Mesenchymal stem cell (in vitro differentiated cells and primary cell): ENCODE data around the gene SUCO.

Experiments used
- DNase-seq: peaks from one replicate; pipeline ENCODE4 v3.0.0-alpha.2; 2013
- H2AFZ ChIP-seq: one replicate; pipeline ENCODE4 v1.6.1; 2013; ENCODE audit warnings: low read depth, mild to moderate bottlenecking, control low read depth, inconsistent platforms, low read length, moderate library complexity
- H2AK5ac ChIP-seq: 2 replicates; pipeline ENCODE4 v1.6.1; 2013; ENCODE audit warnings: low read length, moderate library complexity, mild to moderate bottlenecking, inconsistent platforms; ENCODE audit not compliant: severe bottlenecking
- H2BK120ac ChIP-seq: one replicate; pipeline ENCODE4 v1.6.1; 2013; ENCODE audit warnings: low read depth, mild to moderate bottlenecking, inconsistent platforms, low read length, moderate library complexity
- H2BK12ac ChIP-seq, 2 experiments: one replicate each; pipeline ENCODE4 v1.6.1; 2013; ENCODE audit warnings: inconsistent platforms in 2 of 2, low read length in 2 of 2, mild to moderate bottlenecking in 2 of 2, moderate library complexity in 2 of 2, control low read depth in 1 of 2
- H2BK15ac ChIP-seq: one replicate; pipeline ENCODE4 v1.6.1; 2013; ENCODE audit warnings: mild to moderate bottlenecking, low read depth, inconsistent platforms; ENCODE audit not compliant: poor library complexity, severe bottlenecking
- H2BK5ac ChIP-seq: 2 replicates; pipeline ENCODE4 v1.6.1; 2013; ENCODE audit warnings: low read depth, mild to moderate bottlenecking, low read length, control low read depth, inconsistent platforms; ENCODE audit not compliant: poor library complexity, severe bottlenecking
- H3K14ac ChIP-seq, 2 experiments: one replicate each; pipeline ENCODE4 v1.6.1; 2013; ENCODE audit warnings: inconsistent platforms in 2 of 2, low read length in 2 of 2, control low read depth in 1 of 2, mild to moderate bottlenecking in 1 of 2, moderate library complexity in 1 of 2
- H3K18ac ChIP-seq, 2 experiments: one replicate each; pipeline ENCODE4 v1.6.1; 2013; ENCODE audit warnings: inconsistent platforms in 2 of 2, low read length in 2 of 2, control low read depth in 1 of 2, low read depth in 1 of 2, mild to moderate bottlenecking in 1 of 2
- H3K23ac ChIP-seq, 2 experiments: one replicate each; pipeline ENCODE4 v1.6.1; 2013; ENCODE audit warnings: inconsistent platforms in 2 of 2, low read length in 2 of 2, mild to moderate bottlenecking in 2 of 2, moderate library complexity in 2 of 2, control low read depth in 1 of 2
- H3K27ac ChIP-seq: 2 replicates; pipeline ENCODE4 v1.5.1; 2013; ENCODE audit warnings: mild to moderate bottlenecking, moderate library complexity, low read length, control low read depth, inconsistent platforms; ENCODE audit not compliant: poor library complexity, severe bottlenecking
- H3K27me3 ChIP-seq, 2 experiments: 2 replicates each; pipeline versions ENCODE4 v1.6.1 to v1.7.0; 2013; ENCODE audit warnings: low read length in 2 of 2, mild to moderate bottlenecking in 2 of 2, moderate library complexity in 2 of 2, control low read depth in 1 of 2, inconsistent platforms in 1 of 2; ENCODE audit not compliant: control insufficient read depth in 1 of 2, insufficient read depth in 1 of 2
- H3K36me3 ChIP-seq, 2 experiments: 2 replicates each; pipeline versions ENCODE4 v1.6.1 to v1.7.0; 2013; ENCODE audit warnings: low read length in 2 of 2, control low read depth in 1 of 2, inconsistent platforms in 1 of 2, low read depth in 1 of 2, mild to moderate bottlenecking in 1 of 2; ENCODE audit not compliant: insufficient read depth in 2 of 2, control insufficient read depth in 1 of 2
- H3K4ac ChIP-seq, 2 experiments: one replicate each; pipeline ENCODE4 v1.6.1; 2013; ENCODE audit warnings: inconsistent platforms in 2 of 2, low read length in 2 of 2, mild to moderate bottlenecking in 2 of 2, moderate library complexity in 2 of 2, control low read depth in 1 of 2, low read depth in 1 of 2
- H3K4me1 ChIP-seq: 2 replicates; pipeline ENCODE4 v1.6.1; 2013; ENCODE audit warnings: low read depth, low read length, control low read depth; ENCODE audit not compliant: control insufficient read depth, insufficient read depth
- H3K4me2 ChIP-seq: 2 replicates; pipeline ENCODE4 v1.6.1; 2013; ENCODE audit warnings: low read length, mild to moderate bottlenecking, inconsistent platforms; ENCODE audit not compliant: poor library complexity, severe bottlenecking
- H3K4me3 ChIP-seq, 2 experiments: 2 replicates each; pipeline versions ENCODE4 v1.5.1 to v1.7.0; 2013; ENCODE audit warnings: low read length in 2 of 2, mild to moderate bottlenecking in 2 of 2, control low read depth in 1 of 2, low read depth in 1 of 2; ENCODE audit not compliant: insufficient read depth in 1 of 2
- H3K79me1 ChIP-seq: replicated peaks from 2 replicates; pipeline ENCODE4 v1.6.1; 2013; ENCODE audit warnings: mild to moderate bottlenecking, control low read depth, low read length, inconsistent platforms; ENCODE audit not compliant: poor library complexity, severe bottlenecking
- H3K9ac ChIP-seq: 2 replicates; pipeline ENCODE4 v1.7.0; 2013; ENCODE audit warnings: mild to moderate bottlenecking, low read length, moderate library complexity
- H3K9me3 ChIP-seq: 2 replicates; pipeline ENCODE4 v1.7.0; 2013; ENCODE audit warnings: mild to moderate bottlenecking, low read length; ENCODE audit not compliant: control insufficient read depth
- H4K8ac ChIP-seq: one replicate; pipeline ENCODE4 v1.6.1; 2013; ENCODE audit warnings: inconsistent platforms, mild to moderate bottlenecking, low read length, moderate library complexity
- H4K91ac ChIP-seq: one replicate; pipeline ENCODE4 v1.6.1; 2013; ENCODE audit warnings: mild to moderate bottlenecking, low read length, inconsistent platforms
- WGBS: methylation state at CpG from one replicate; pipeline ENCODE4 v1.1.7; 2013; ENCODE audit warnings: mixed read lengths; 5-methylcytosine and 5-hydroxymethylcytosine counted together

The SUCO gene

GRCh38 chr1:172630868-172631267 is 97.9 kb downstream of the SUCO start:
- Histone ChIP-seq H3K9ac (no peak overlapping the region), H4K8ac (no peak overlapping the region), H3K4ac (no peak overlapping the region), H3K18ac (no peak overlapping the region), H3K27me3 (no peaks in the 10 kb centered on the region), H3K4me1 (peaks cover 3% of the 10 kb centered on the region), H2AFZ (no peak overlapping the region), H3K4me3 (no peak overlapping the region), H3K9me3 (peaks cover 2% of the 10 kb centered on the region), H4K91ac (no peak overlapping the region), H2BK5ac (no peak overlapping the region), H2BK120ac (no peak overlapping the region), H3K79me1 (no peaks in the 10 kb centered on the region), H2BK15ac (no peak overlapping the region), H2BK12ac (no peak overlapping the region), H3K36me3 (no peaks in the 10 kb centered on the region), H3K4me2 (no peak overlapping the region), H3K14ac (no peak overlapping the region), H2AK5ac (no peak overlapping the region), H3K27ac (no peak overlapping the region), H3K23ac (no peak overlapping the region)
- WGBS = 18% methylated on average over 3 of the region's 3 CpGs
- DNase-seq = no peak

GRCh38 chr1:172637522-172637921 is 104.6 kb downstream of the SUCO start:
- no peak overlapping the region for H2AK5ac ChIP-seq
- no peaks in the 10 kb centered on the region for H3K79me1 ChIP-seq
- H3K23ac ChIP-seq = no peak overlapping the region
- no peak overlapping the region for H4K8ac ChIP-seq
- no peak overlapping the region for H2BK120ac ChIP-seq
- no peak overlapping the region for H2BK15ac ChIP-seq
- peak overlapping the region in 1 of 2 experiments; percentile 12 for H3K4me3 ChIP-seq
- no peak overlapping the region for H2BK12ac ChIP-seq
- no peaks in the 10 kb centered on the region for H3K27me3 ChIP-seq
- peaks cover 12% of the 10 kb centered on the region for H3K9me3 ChIP-seq
- no peak overlapping the region for H3K9ac ChIP-seq
- H3K4ac ChIP-seq = no peak overlapping the region
- H4K91ac ChIP-seq = no peak overlapping the region
- H2AFZ ChIP-seq = no peak overlapping the region
- no peak overlapping the region for H3K18ac ChIP-seq
- peak overlapping the region; percentile 92 for H3K27ac ChIP-seq
- H3K4me2 ChIP-seq = no peak overlapping the region
- 30% methylated on average over 2 of the region's 2 CpGs for WGBS
- peak; percentile 85 for DNase-seq
- no peak overlapping the region for H2BK5ac ChIP-seq
- peaks cover 15% of the 10 kb centered on the region for H3K4me1 ChIP-seq
- no peaks in the 10 kb centered on the region for H3K36me3 ChIP-seq
- no peak overlapping the region for H3K14ac ChIP-seq

GRCh38 chr1:172638249-172638648 is 105.3 kb downstream of the SUCO start:
- H3K23ac ChIP-seq = no peak overlapping the region
- 100% methylated on average over 1 of the region's 2 CpGs for WGBS
- H2BK5ac ChIP-seq = peak overlapping the region; percentile 87
- peak overlapping the region in 1 of 2 experiments; percentile 39 for H3K4me3 ChIP-seq
- peak overlapping the region in 1 of 2 experiments; percentile 61 for H3K18ac ChIP-seq
- peak overlapping the region; percentile 48 for H3K9ac ChIP-seq
- H3K79me1 ChIP-seq = no peaks in the 10 kb centered on the region
- peak overlapping the region in 1 of 2 experiments; percentile 37 for H2BK12ac ChIP-seq
- no peak overlapping the region for H2BK120ac ChIP-seq
- H3K27me3 ChIP-seq = no peaks in the 10 kb centered on the region
- no peak overlapping the region for H2AFZ ChIP-seq
- H2AK5ac ChIP-seq = peak overlapping the region; percentile 99
- no peak overlapping the region for H3K4me2 ChIP-seq
- H3K4ac ChIP-seq = peak overlapping the region in 1 of 2 experiments; percentile 35
- DNase-seq = no peak
- peaks cover 15% of the 10 kb centered on the region for H3K4me1 ChIP-seq
- H2BK15ac ChIP-seq = no peak overlapping the region
- H4K91ac ChIP-seq = no peak overlapping the region
- H3K27ac ChIP-seq = peak overlapping the region; percentile 92
- H4K8ac ChIP-seq = no peak overlapping the region
- H3K36me3 ChIP-seq = no peaks in the 10 kb centered on the region
- H3K9me3 ChIP-seq = peaks cover 12% of the 10 kb centered on the region
- H3K14ac ChIP-seq = peak overlapping the region in 1 of 2 experiments; percentile 78

GRCh38 chr1:172638885-172639831 is 106.2 kb downstream of the SUCO start:
- DNase-seq = peak; percentile 77
- 55% methylated on average over 8 of the region's 9 CpGs for WGBS
- H3K27me3 ChIP-seq = no peaks in the 10 kb centered on the region

More at GRCh38 chr1:172638885-172639831, 106.2 kb downstream of the SUCO start:
- Histone ChIP-seq H3K36me3 (no peaks in the 10 kb centered on the region), H3K23ac (no peak overlapping the region), H3K4ac (no peak overlapping the region), H3K4me3 (no peak overlapping the region), H2BK15ac (no peak overlapping the region), H2AFZ (no peak overlapping the region), H3K4me1 (peaks cover 21% of the 10 kb centered on the region), H4K91ac (peak overlapping the region; percentile 47), H3K9me3 (peaks cover 12% of the 10 kb centered on the region), H2BK5ac (peak overlapping the region; percentile 92), H3K9ac (peak overlapping the region; percentile 48), H3K14ac (no peak overlapping the region), H2AK5ac (peak overlapping the region; percentile 2), H2BK120ac (no peak overlapping the region), H3K4me2 (peak overlapping the region; percentile 16), H3K27ac (peak overlapping the region; percentile 93), H3K79me1 (no peaks in the 10 kb centered on the region), H4K8ac (no peak overlapping the region), H3K18ac (peak overlapping the region; percentile 37 to 44), H2BK12ac (peak overlapping the region in 1 of 2 experiments; percentile 45)
